Astrocyte of the cerebellum (primary cell): ENCODE data around the gene MYCL.

Source experiments
- DNase-seq: peaks from one replicate; pipeline ENCODE4 v3.0.0-alpha.2; 2011; ENCODE audit warnings: low read depth
- H3K4me3 ChIP-seq: 2 replicates; pipeline ENCODE4 v1.5.1; 2011; ENCODE audit warnings: mild to moderate bottlenecking, low read depth, low read length, moderate library complexity
- CTCF ChIP-seq: IDR thresholded peaks from 2 replicates; pipeline ENCODE4 v1.5.1; 2012; ENCODE audit warnings: low read length, low read depth, moderate library complexity, mild to moderate bottlenecking; ENCODE audit errors: missing control alignments
- in situ Hi-C: cut with HindIII; loops from 2 replicates; pipeline ENCODE4 v1.10.0; 2017; ENCODE audit warnings: low sequenced_read_pairs

The MYCL gene

GRCh38 chr1:39866767-39867166 is 35.0 kb downstream of the MYCL start:
- in situ Hi-C loops, result no loop called here
- no peak for DNase-seq
- TF ChIP-seq CTCF, result no peak
- no peak overlapping the region for H3K4me3 ChIP-seq

- H3K4me3 ChIP-seq, result no peak overlapping the region
- in situ Hi-C loops, result no loop called here
- TF ChIP-seq CTCF, result no peak
- no peak for DNase-seq
Measured at GRCh38 chr1:39865762-39866161, 36.0 kb downstream of the MYCL start.

- TF ChIP-seq CTCF, result no peak
- in situ Hi-C loops, result no loop called here
- no peak overlapping the region for H3K4me3 ChIP-seq
- DNase-seq, result no peak
Measured at GRCh38 chr1:39863177-39863576, 38.5 kb downstream of the MYCL start.

- in situ Hi-C loops, result no loop called here
- no peak for TF ChIP-seq CTCF
Measured at GRCh38 chr1:39861003-39861402, 40.7 kb downstream of the MYCL start.

GRCh38 chr1:39859859-39860812 is 41.6 kb downstream of the MYCL start:
- H3K4me3 ChIP-seq, result no peak overlapping the region
- no peak for DNase-seq
- TF ChIP-seq CTCF, result no peak
- in situ Hi-C loops, result no loop called here

More at GRCh38 chr1:39861003-39861402, 40.7 kb downstream of the MYCL start:
- no peak overlapping the region for H3K4me3 ChIP-seq
- no peak for DNase-seq

GRCh38 chr1:39858315-39858714 is 43.4 kb downstream of the MYCL start:
- no peak for TF ChIP-seq CTCF
- in situ Hi-C loops, result no loop called here
- DNase-seq, result no peak
- no peak overlapping the region for H3K4me3 ChIP-seq
